Caco-2 (cell line): ENCODE measurements around the gene CTDSPL. TPM values are rescaled to one million over a fixed set of nuclear protein-coding genes. Genes with fewer than 3 reads are reported as not detected.

ENCODE experiments used
- BruUV-seq: library from RNA; stranded (reverse); fragments of 400-500 nt; replicated peaks from 2 replicates; lab custom pipeline; 2021; lab: Mats Ljungman, UMichigan
- CTCF ChIA-PET: fragments of 300-600 bp; sonication (Branson Sonifier 250); formaldehyde crosslinking; loops from one replicate; lab custom pipeline; 2022; ENCODE audit warnings: antibody characterized with exemption; lab: Charles Lee
- POLR2A ChIA-PET: fragments of 300-600 bp; sonication (Branson Sonifier 250); formaldehyde crosslinking; loops from one replicate; lab custom pipeline; 2022; ENCODE audit warnings: antibody characterized with exemption; lab: Charles Lee
- DNase-seq, 2 experiments: peaks; one replicate each; pipeline versions ENCODE4 v3.0.0 to v3.0.0-alpha.2; 2020 to 2022
- H3K27me3 ChIP-seq: replicated peaks from 2 replicates; pipeline ENCODE4 v1.6.0; 2011; ENCODE audit warnings: low read length; ENCODE audit not compliant: control insufficient read depth, insufficient read depth
- H3K36me3 ChIP-seq: 2 replicates; pipeline ENCODE4 v1.5.1; 2011; ENCODE audit warnings: low read length; ENCODE audit not compliant: control insufficient read depth, insufficient read depth
- H3K4me1 ChIP-seq: fragments of 250-450 bp; sonication (Bioruptor Pico); 2 replicates; pipeline ENCODE4 v1.5.1; 2020; ENCODE audit warnings: mild to moderate bottlenecking
- H3K4me3 ChIP-seq: 2 replicates; pipeline ENCODE4 v1.5.1; 2011; ENCODE audit warnings: low read depth, mild to moderate bottlenecking, control low read depth, low read length
- H3K9me3 ChIP-seq: fragments of 250-450 bp; sonication (Bioruptor Pico); 2 replicates; pipeline ENCODE4 v1.5.1; 2020; ENCODE audit warnings: mild to moderate bottlenecking, moderate library complexity
- H3K27ac Mint-ChIP-seq: one replicate; pipeline ENCODE4 v1.8.0; 2022; ENCODE audit warnings: mixed read lengths; ENCODE audit not compliant: unreplicated experiment
- H3K27me3 Mint-ChIP-seq: one replicate; pipeline ENCODE4 v1.8.0; 2022; ENCODE audit warnings: mixed read lengths; ENCODE audit not compliant: insufficient read depth, unreplicated experiment
- H3K36me3 Mint-ChIP-seq: one replicate; pipeline ENCODE4 v1.8.0; 2022; ENCODE audit warnings: mild to moderate bottlenecking, mixed read lengths; ENCODE audit not compliant: insufficient read depth, unreplicated experiment
- H3K4me1 Mint-ChIP-seq: one replicate; pipeline ENCODE4 v1.8.0; 2022; ENCODE audit warnings: low read depth, mixed read lengths; ENCODE audit not compliant: unreplicated experiment
- H3K4me3 Mint-ChIP-seq: one replicate; pipeline ENCODE4 v1.8.0; 2022; ENCODE audit warnings: mild to moderate bottlenecking, moderate library complexity, mixed read lengths; ENCODE audit not compliant: unreplicated experiment
- H3K9me3 Mint-ChIP-seq: one replicate; pipeline ENCODE4 v1.8.0; 2022; ENCODE audit warnings: mixed read lengths; ENCODE audit not compliant: unreplicated experiment
- CTCF ChIP-seq, 2 experiments: fragments of 200-600 bp in 1 of 2; IDR thresholded peaks; 1 replicate in 1 of 2; 2 replicates in 1 of 2; pipeline versions ENCODE4 v1.5.1 to v1.8.0; 2011 to 2022; ENCODE audit warnings: antibody characterized with exemption in 1 of 2, control low read depth in 1 of 2, inconsistent platforms in 1 of 2, low read depth in 1 of 2, low read length in 1 of 2, mild to moderate bottlenecking in 1 of 2, moderate library complexity in 1 of 2; ENCODE audit not compliant: insufficient read depth in 1 of 2, severe bottlenecking in 1 of 2, unreplicated experiment in 1 of 2
- intact Hi-C: fragments of 100-400 bp; cut with micrococcal nuclease; formaldehyde crosslinking; loops from one replicate; pipeline ENCODE4 v1.10.0; 2022; ENCODE audit not compliant: unreplicated experiment
- total RNA-seq: library from RNA; stranded (reverse); gene quantifications from 2 replicates; pipeline ENCODE4 v1.2.3, GENCODE V29; 2022

The CTDSPL gene
- total RNA-seq, 1 experiment from 2014 or later = 60.9 TPM

GRCh38 chr3:38016847-38017444 lies 155.3 kb downstream of the CTDSPL start:
- BruUV-seq = no TSS peak
- TF ChIP-seq CTCF (IDR thresholded peaks at IDR 0.05; ENCODE audit: insufficient read depth in 1 of 2, low read depth in 1 of 2, low read length in 1 of 2, severe bottlenecking in 1 of 2, unreplicated experiment in 1 of 2) = no peak
- Histone ChIP-seq H3K4me3 (no peak overlapping the region), H3K27me3 (no peaks in the 10 kb centered on the region), H3K4me1 (0 out of 2 replicates have a peak, but pooled peaks cover 2% of the 10 kb centered on the region), H3K36me3 (peaks cover 5% of the 10 kb centered on the region), H3K9me3 (no peaks in the 10 kb centered on the region)
- intact Hi-C loops = no loop called here
- Mint-ChIP-seq H3K4me3 (no peak overlapping the region), H3K4me1 (no peaks in the 10 kb centered on the region), H3K27ac (no peak overlapping the region), H3K36me3 (no peaks in the 10 kb centered on the region), H3K9me3 (no peaks in the 10 kb centered on the region), H3K27me3 (no peaks in the 10 kb centered on the region)
- ChIA-PET POLR2A (no interaction called here), CTCF (no interaction called here)
- DNase-seq = no peak

DNA sequence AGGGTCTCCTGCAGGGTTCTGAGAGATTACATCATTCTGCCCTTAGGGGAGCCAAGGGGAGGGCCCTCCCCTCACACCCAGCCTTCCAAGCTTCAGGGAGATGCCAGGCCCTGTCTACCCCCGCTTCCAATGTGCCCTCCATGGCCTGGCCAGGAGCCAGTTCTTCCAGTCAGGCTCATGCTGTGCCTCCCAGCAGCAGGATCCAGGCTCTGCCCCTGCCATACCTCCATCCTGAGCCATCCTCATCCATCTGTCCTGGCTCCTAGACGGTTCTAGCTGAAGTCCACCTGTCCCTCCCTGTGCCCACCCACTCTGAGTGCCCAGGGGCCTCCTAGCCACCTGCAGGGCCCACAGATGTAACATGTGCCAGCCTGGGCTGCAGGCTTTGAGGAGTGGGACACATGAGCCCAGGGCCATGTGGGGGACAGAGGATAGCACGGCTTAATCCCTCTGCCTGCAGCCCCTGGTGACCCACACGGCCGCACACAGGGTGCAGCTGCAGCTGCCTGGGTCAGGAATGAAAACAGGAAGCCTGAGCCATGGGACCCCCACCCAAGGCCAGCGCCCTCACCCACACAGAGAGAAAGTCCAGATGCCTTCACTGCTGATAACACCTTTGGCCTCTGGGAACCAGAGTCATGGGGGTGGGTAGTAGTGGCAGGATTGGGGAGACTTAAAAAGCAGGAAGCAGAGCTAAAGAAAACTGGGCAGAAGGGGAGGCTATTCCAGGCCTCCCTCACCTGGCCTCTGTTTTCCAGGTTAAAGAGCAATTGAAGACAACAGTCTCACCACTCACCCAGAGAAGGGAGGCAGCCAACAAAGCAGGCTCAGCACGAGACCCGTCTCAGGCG lies 156.0 kb downstream of the CTDSPL start:
- ChIA-PET CTCF (no interaction called here), POLR2A (no interaction called here)
- Histone ChIP-seq H3K9me3 (no peaks in the 10 kb centered on the region), H3K36me3 (peaks cover 5% of the 10 kb centered on the region), H3K4me3 (no peak overlapping the region), H3K4me1 (no peaks in the 10 kb centered on the region), H3K27me3 (no peaks in the 10 kb centered on the region)
- BruUV-seq = no TSS peak
- DNase-seq = no peak
- H3K4me3 Mint-ChIP-seq = no peak overlapping the region
- no peaks in the 10 kb centered on the region for H3K27me3 Mint-ChIP-seq
- no peaks in the 10 kb centered on the region for H3K36me3 Mint-ChIP-seq
- intact Hi-C loops = no loop called here
- H3K4me1 Mint-ChIP-seq = no peaks in the 10 kb centered on the region
- H3K9me3 Mint-ChIP-seq = no peaks in the 10 kb centered on the region
- no peak overlapping the region for H3K27ac Mint-ChIP-seq
- TF ChIP-seq CTCF (IDR thresholded peaks at IDR 0.05; ENCODE audit: insufficient read depth in 1 of 2, low read depth in 1 of 2, low read length in 1 of 2, severe bottlenecking in 1 of 2, unreplicated experiment in 1 of 2) = no peak

- Histone ChIP-seq H3K36me3 (peaks cover 5% of the 10 kb centered on the region), H3K9me3 (no peaks in the 10 kb centered on the region), H3K4me1 (no peaks in the 10 kb centered on the region), H3K4me3 (no peak overlapping the region), H3K27me3 (no peaks in the 10 kb centered on the region)
- no peaks in the 10 kb centered on the region for H3K9me3 Mint-ChIP-seq
- intact Hi-C loops = no loop called here
- ChIA-PET POLR2A (no interaction called here), CTCF (no interaction called here)
- no peak overlapping the region for H3K27ac Mint-ChIP-seq
- no peak overlapping the region for H3K4me3 Mint-ChIP-seq
- H3K27me3 Mint-ChIP-seq = no peaks in the 10 kb centered on the region
- H3K4me1 Mint-ChIP-seq = no peaks in the 10 kb centered on the region
- no TSS peak for BruUV-seq
- no peak for TF ChIP-seq CTCF (IDR thresholded peaks at IDR 0.05; ENCODE audit: insufficient read depth in 1 of 2, low read depth in 1 of 2, low read length in 1 of 2, severe bottlenecking in 1 of 2, unreplicated experiment in 1 of 2)
- H3K36me3 Mint-ChIP-seq = no peaks in the 10 kb centered on the region
- DNase-seq = no peak
Observed at GRCh38 chr3:38018296-38019266, 156.9 kb downstream of the CTDSPL start.
